ENCODE measurements around the gene TBXA2R.
A peak's percentile ranks its signal among the peaks of the same experiment; 100 is the strongest.

The TBXA2R gene

DNA sequence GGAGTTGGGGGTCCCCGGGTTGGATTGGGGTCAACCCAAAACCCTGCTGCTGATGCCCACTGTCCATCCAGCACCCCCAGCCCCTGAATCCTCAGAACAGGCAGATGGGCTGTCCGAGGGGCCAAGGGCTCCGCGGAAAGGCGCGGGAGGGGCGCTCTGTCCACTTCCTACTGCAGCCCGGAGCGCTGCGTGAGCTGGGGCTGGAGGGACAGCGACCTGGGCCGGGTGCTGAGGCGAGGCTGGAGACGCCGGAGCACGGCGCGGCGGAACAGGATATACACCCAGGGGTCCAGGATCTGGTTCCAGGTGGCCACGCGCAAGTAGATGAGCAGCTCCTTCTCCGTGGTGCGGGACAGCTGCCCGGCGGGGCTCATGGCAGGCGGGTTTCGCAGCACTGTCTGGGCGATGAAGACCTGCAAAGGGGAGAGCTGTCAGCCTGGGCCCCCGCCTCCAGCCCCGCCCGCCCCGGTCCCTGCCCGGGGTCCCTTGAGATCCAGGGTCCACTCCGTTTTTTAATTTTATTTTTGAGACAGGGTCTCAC lies 11.1 kb downstream of the TBXA2R start:
- Histone ChIP-seq H3K27me3 (ENCODE audit: control insufficient read depth in 5 of 5, insufficient read depth in 4 of 5, low read length in 5 of 5) (no peaks in the 10 kb centered on the region), H3K4me1 (ENCODE audit: control insufficient read depth in 5 of 5, insufficient read depth in 5 of 5, low read length in 5 of 5) (no peaks in the 10 kb centered on the region), H3K36me3 (ENCODE audit: control insufficient read depth in 5 of 5, insufficient read depth in 5 of 5, low read length in 5 of 5) (peaks cover 0 to 9% (median 0%) of the 10 kb centered on the region in 5 donors), H3K4me3 (ENCODE audit: low read depth in 1 of 5, low read length in 5 of 5) (no peak overlapping the region), H3K9me3 (ENCODE audit: control insufficient read depth in 5 of 5, low read length in 5 of 5) (no peaks in the 10 kb centered on the region), H3K9ac (ENCODE audit: low read length in 5 of 5) (no peak overlapping the region), H3K27ac (ENCODE audit: low read depth, low read length) (no peak overlapping the region)

DNA sequence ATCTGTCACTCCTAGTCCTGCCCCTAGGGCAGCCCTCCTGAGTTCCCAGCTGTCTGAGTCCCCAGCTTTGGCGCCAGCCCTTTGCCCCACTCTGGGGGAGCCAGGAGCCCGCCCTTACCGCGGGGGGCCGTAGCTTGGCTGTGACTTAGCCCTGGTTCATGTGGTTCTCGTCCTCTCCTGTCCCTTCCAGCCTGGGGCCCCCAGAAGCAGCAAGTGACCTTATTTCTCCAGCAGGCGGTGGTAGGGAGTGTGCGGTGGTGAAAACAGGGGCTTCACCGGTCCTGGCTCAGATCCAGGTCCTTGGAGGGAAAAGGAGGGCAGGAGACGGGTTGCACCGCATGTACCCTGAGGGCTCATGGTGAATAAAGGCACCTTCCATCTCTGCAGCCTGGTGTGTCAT lies 13.5 kb downstream of the TBXA2R start:
- Histone ChIP-seq H3K36me3 (ENCODE audit: control insufficient read depth in 5 of 5, insufficient read depth in 5 of 5, low read length in 5 of 5) (no peaks in the 10 kb centered on the region), H3K4me3 (ENCODE audit: low read depth in 1 of 5, low read length in 5 of 5) (no peak overlapping the region), H3K9ac (ENCODE audit: low read length in 5 of 5) (no peak overlapping the region), H3K9me3 (ENCODE audit: control insufficient read depth in 5 of 5, low read length in 5 of 5) (no peaks in the 10 kb centered on the region), H3K4me1 (ENCODE audit: control insufficient read depth in 5 of 5, insufficient read depth in 5 of 5, low read length in 5 of 5) (no peaks in the 10 kb centered on the region), H3K27ac (ENCODE audit: low read depth, low read length) (no peak overlapping the region), H3K27me3 (ENCODE audit: control insufficient read depth in 5 of 5, insufficient read depth in 4 of 5, low read length in 5 of 5) (no peaks in the 10 kb centered on the region)

DNA sequence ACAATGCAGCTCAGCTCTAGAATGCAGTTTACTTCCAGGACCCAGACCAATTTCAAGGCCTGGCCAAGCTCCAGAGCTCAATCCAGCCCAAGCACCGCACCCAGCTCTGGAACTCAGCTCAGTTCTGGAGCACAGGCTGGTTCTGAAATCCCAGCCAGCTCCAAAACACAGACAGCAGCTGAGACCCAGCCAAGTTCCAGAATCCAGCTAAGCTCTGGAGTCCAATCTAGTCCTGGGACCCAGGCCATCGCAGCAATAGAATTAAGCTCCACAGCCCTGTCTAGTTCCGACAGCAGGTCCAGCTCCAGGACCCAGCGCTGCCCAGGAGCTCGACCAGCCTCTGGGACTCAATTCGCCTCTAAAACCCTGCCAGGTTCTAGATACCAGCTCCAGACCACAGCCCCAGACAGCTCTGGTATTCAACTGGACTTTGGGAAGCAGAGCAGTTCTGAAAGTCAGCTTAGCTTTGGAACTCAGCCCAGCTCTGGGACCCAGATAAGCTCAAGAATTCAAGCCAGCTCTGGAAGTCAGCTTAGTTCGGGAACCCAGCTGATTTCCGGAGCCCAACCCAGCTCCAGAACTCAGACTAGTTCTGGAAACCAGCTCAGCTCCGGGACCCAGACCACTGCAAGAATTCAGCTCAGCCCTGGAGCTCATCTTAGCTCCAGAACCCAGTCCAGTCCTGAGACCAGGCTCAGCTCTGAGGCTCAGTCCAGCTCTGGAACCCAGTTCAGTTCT lies 14.6 kb downstream of the TBXA2R start:
- Histone ChIP-seq H3K9me3 (ENCODE audit: control insufficient read depth in 5 of 5, low read length in 5 of 5) (no peaks in the 10 kb centered on the region), H3K36me3 (ENCODE audit: control insufficient read depth in 5 of 5, insufficient read depth in 5 of 5, low read length in 5 of 5) (no peaks in the 10 kb centered on the region), H3K4me3 (ENCODE audit: low read depth in 1 of 5, low read length in 5 of 5) (no peak overlapping the region), H3K9ac (ENCODE audit: low read length in 5 of 5) (no peak overlapping the region), H3K27ac (ENCODE audit: low read depth, low read length) (no peak overlapping the region), H3K27me3 (ENCODE audit: control insufficient read depth in 5 of 5, insufficient read depth in 4 of 5, low read length in 5 of 5) (no peaks in the 10 kb centered on the region), H3K4me1 (ENCODE audit: control insufficient read depth in 5 of 5, insufficient read depth in 5 of 5, low read length in 5 of 5) (no peaks in the 10 kb centered on the region)

DNA sequence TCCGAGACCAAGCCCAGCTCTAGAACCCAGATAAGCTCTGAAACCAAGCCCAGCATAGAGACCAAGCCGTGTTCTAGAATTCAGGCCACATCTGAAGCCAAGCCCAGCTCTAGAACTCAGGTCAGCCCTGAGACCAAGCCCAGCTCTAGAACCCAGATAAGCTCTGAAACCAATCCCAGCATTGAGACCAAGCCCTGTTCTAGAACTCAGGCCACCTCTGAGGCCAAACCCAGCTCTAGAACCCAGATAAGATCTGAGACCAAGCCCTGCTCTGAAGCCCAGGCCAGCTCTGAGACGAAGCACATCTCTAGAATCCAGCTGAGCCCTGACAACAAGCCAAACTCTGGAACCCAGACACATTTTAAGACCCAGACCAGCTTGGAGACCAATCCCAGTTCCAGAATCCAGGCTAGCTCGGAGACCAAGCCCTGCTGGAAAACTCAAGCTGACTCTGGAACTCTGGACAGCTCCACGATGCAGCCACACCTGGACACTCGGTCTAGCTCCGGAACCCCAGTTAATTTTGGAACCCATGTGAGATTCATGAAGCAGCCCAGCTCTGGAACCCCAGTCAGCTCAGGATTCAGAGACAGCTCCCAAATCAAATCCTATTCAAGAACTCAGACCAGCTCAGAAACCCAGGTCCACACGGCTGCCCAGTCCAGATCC lies 15.6 kb downstream of the TBXA2R start:
- Histone ChIP-seq H3K27me3 (ENCODE audit: control insufficient read depth in 5 of 5, insufficient read depth in 4 of 5, low read length in 5 of 5) (peaks cover 1 to 7% (median 3%) of the 10 kb centered on the region in 5 donors), H3K4me1 (ENCODE audit: control insufficient read depth in 5 of 5, insufficient read depth in 5 of 5, low read length in 5 of 5) (peaks cover 0 to 9% (median 0%) of the 10 kb centered on the region in 5 donors), H3K27ac (ENCODE audit: low read depth, low read length) (no peak overlapping the region), H3K9ac (ENCODE audit: low read length in 5 of 5) (no peak overlapping the region), H3K36me3 (ENCODE audit: control insufficient read depth in 5 of 5, insufficient read depth in 5 of 5, low read length in 5 of 5) (no peaks in the 10 kb centered on the region), H3K9me3 (ENCODE audit: control insufficient read depth in 5 of 5, low read length in 5 of 5) (no peaks in the 10 kb centered on the region), H3K4me3 (ENCODE audit: low read depth in 1 of 5, low read length in 5 of 5) (no peak overlapping the region)

DNA sequence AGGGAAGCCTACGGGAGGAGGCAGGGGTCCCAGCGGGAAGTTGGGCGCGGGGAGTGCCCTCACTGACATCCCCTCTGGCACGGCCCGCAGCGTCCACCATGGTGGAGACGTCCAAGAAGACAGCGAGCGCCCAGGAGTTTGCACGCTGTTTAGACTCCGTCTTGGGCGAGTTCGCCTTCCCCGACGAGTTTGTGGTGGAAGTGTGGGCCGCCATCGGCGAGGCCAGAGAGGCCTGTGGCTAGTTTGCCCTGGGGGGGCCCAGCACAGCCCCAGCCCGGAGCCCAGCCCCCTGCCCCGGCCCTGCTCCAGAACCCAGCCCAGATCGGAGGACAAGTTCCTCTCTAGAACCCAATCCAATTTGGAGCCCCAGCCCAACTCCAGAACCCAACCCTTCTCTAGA lies 16.7 kb downstream of the TBXA2R start:
- peaks cover 0 to 17% (median 7%) of the 10 kb centered on the region in 5 donors for H3K4me1 ChIP-seq (ENCODE audit: control insufficient read depth in 5 of 5, insufficient read depth in 5 of 5, low read length in 5 of 5)
- no peak overlapping the region for H3K27ac ChIP-seq (ENCODE audit: low read depth, low read length)
- no peaks in the 10 kb centered on the region for H3K36me3 ChIP-seq (ENCODE audit: control insufficient read depth in 5 of 5, insufficient read depth in 5 of 5, low read length in 5 of 5)
- H3K9ac ChIP-seq (ENCODE audit: low read length in 5 of 5), result no peak overlapping the region
- no peak overlapping the region for H3K4me3 ChIP-seq (ENCODE audit: low read depth in 1 of 5, low read length in 5 of 5)
- peaks cover 5 to 12% (median 11%) of the 10 kb centered on the region in 5 donors for H3K27me3 ChIP-seq (ENCODE audit: control insufficient read depth in 5 of 5, insufficient read depth in 4 of 5, low read length in 5 of 5)
- no peaks in the 10 kb centered on the region for H3K9me3 ChIP-seq (ENCODE audit: control insufficient read depth in 5 of 5, low read length in 5 of 5)

DNA sequence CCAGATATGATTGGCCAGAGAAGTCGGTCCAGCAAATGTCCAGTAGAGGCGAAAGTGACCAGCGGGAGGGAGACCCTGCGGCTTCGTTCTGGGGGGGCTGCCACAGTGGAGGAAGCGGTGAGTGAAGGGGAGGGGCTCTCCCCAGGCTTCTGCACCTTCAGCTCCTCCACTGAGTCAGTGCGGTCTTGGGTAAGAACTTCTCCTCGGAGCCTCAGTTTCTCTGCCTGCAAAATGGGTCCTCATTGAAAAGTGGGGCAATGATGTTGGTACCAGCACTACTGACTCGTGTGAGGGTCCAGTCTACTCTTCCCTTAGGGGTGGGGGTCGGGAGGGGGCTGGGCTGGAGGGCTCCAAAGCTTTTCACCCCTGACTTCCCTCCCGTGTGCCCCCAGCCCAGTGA lies 17.2 kb downstream of the TBXA2R start:
- Histone ChIP-seq H3K9me3 (ENCODE audit: control insufficient read depth in 5 of 5, low read length in 5 of 5) (no peaks in the 10 kb centered on the region), H3K27me3 (ENCODE audit: control insufficient read depth in 5 of 5, insufficient read depth in 4 of 5, low read length in 5 of 5) (peaks cover 5 to 12% (median 11%) of the 10 kb centered on the region in 5 donors), H3K36me3 (ENCODE audit: control insufficient read depth in 5 of 5, insufficient read depth in 5 of 5, low read length in 5 of 5) (no peaks in the 10 kb centered on the region), H3K4me1 (ENCODE audit: control insufficient read depth in 5 of 5, insufficient read depth in 5 of 5, low read length in 5 of 5) (peaks cover 0 to 17% (median 7%) of the 10 kb centered on the region in 5 donors), H3K9ac (ENCODE audit: low read length in 5 of 5) (no peak overlapping the region), H3K27ac (ENCODE audit: low read depth, low read length) (no peak overlapping the region), H3K4me3 (ENCODE audit: low read depth in 1 of 5, low read length in 5 of 5) (no peak overlapping the region)

DNA sequence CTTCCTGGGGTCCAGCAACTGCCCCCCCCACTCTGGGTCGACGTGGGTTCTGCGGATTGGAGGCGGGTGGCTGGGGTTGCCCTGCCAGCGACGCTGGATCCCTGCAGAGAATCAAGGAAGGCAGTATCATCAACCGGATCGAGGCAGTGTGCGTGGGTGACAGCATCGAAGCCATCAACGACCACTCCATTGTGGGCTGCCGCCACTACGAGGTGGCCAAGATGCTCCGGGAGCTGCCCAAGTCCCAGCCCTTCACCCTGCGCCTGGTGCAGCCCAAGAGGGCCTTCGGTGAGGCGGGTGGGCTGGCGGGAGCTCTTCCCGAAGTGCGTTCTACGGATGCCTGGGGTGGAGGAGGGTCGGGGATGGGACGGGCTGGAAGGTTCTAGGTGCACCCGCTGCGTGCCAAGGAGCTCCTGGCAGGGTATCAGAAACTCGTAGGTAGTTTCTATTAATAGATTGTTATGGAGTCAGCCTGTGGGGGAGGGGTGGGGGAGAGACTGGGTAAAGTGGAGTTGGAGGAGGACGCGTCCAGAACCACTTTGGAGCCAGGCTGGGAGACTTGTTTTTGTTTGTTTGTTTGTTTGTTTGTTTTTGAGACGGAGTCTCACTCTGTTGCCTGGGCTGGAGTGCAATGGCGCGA lies 19.8 kb downstream of the TBXA2R start:
- peaks cover 5 to 12% (median 11%) of the 10 kb centered on the region in 5 donors for H3K27me3 ChIP-seq (ENCODE audit: control insufficient read depth in 5 of 5, insufficient read depth in 4 of 5, low read length in 5 of 5)
- H3K27ac ChIP-seq (ENCODE audit: low read depth, low read length), result no peak overlapping the region
- no peak overlapping the region for H3K4me3 ChIP-seq (ENCODE audit: low read depth in 1 of 5, low read length in 5 of 5)
- no peak overlapping the region for H3K9ac ChIP-seq (ENCODE audit: low read length in 5 of 5)
- H3K4me1 ChIP-seq (ENCODE audit: control insufficient read depth in 5 of 5, insufficient read depth in 5 of 5, low read length in 5 of 5), result peaks cover 0 to 17% (median 7%) of the 10 kb centered on the region in 5 donors
- H3K9me3 ChIP-seq (ENCODE audit: control insufficient read depth in 5 of 5, low read length in 5 of 5), result no peaks in the 10 kb centered on the region
- H3K36me3 ChIP-seq (ENCODE audit: control insufficient read depth in 5 of 5, insufficient read depth in 5 of 5, low read length in 5 of 5), result no peaks in the 10 kb centered on the region

DNA sequence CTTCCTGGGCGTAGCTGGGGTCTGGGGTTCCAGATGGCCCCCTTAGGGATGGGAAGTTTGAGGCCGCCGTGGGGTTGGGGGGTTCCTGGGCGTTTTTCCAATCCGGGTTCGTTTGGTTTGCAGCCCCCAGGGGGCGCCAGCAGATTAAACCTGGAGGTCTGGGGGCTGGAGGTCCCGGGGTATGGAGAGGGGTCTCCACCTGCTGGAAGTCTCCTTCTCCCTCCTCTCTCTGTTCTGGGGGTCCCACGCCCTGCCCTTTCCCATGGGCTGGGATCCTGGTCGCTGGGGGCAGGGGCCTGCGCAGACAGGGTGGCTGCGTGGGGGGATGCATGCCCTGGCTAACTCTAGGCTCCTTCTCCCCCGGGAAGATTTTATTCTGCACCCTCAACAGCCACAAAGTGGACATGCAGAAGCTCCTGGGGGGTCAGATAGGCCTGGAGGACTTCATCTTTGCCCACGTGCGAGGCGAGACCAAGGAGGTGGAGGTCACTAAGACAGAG lies 20.5 kb downstream of the TBXA2R start:
- peak overlapping the region in 2 of 5 donors; percentile 68 to 77 for H3K9ac ChIP-seq (ENCODE audit: low read length in 5 of 5)
- H3K27me3 ChIP-seq (ENCODE audit: control insufficient read depth in 5 of 5, insufficient read depth in 4 of 5, low read length in 5 of 5), result peaks cover 5 to 12% (median 11%) of the 10 kb centered on the region in 5 donors
- peak overlapping the region in 3 of 5 donors; percentile 51 to 68 (median 61) for H3K4me3 ChIP-seq (ENCODE audit: low read depth in 1 of 5, low read length in 5 of 5)
- H3K9me3 ChIP-seq (ENCODE audit: control insufficient read depth in 5 of 5, low read length in 5 of 5), result no peaks in the 10 kb centered on the region
- no peak overlapping the region for H3K27ac ChIP-seq (ENCODE audit: low read depth, low read length)
- no peaks in the 10 kb centered on the region for H3K36me3 ChIP-seq (ENCODE audit: control insufficient read depth in 5 of 5, insufficient read depth in 5 of 5, low read length in 5 of 5)
- H3K4me1 ChIP-seq (ENCODE audit: control insufficient read depth in 5 of 5, insufficient read depth in 5 of 5, low read length in 5 of 5), result peaks cover 0 to 17% (median 7%) of the 10 kb centered on the region in 5 donors

DNA sequence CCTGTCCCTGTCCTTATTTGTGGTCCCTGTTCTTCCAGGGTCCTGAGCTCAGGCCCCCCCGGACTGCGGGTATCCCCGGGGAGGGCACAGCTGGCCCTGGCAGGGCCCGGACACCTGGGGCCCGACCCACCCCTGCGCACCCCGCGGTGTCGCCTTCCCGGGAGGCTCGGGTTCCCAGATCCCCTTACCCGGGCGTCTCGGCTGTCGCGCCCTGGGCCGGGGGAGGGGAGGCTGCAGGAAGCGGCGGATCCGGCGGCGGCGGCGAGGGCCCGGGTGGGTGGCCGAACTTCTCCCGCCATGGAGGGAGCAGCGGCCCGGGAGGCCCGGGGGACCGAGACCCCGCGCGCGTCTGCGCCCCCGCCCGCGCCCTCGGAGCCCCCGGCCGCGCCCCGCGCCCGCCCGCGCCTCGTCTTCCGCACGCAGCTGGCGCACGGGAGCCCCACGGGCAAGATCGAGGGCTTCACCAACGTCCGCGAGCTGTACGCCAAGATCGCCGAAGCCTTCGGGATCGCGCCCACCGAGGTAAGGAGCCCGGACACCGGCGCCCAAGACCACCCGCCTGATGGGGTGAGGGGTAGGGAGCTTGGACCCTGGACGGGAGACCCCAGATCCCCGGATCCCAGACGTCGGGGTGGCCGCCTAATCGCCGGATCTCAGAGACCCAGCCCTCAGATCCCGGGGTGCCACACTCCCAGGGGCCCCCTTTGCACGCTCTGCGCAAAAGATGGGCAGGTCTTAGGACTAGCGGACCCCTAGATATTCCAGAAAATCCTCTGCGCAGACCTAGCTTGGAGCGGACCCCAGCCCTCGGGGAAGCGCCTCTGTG lies 21.2 kb downstream of the TBXA2R start, which contains the start of gene GIPC3:
TSS of gene GIPC3 (plus strand) at position 178 of the 826 bp plus-strand sequence. CDS start at position 298, 120 bp downstream.
- H3K4me3 ChIP-seq (ENCODE audit: low read depth in 1 of 5, low read length in 5 of 5), result peak within 1 kb of the TSS in 3 of 5 donors; percentile 51 to 68 (median 61)
- peaks cover 5 to 12% (median 11%) of the 10 kb centered on the region in 5 donors for H3K27me3 ChIP-seq (ENCODE audit: control insufficient read depth in 5 of 5, insufficient read depth in 4 of 5, low read length in 5 of 5)
- H3K36me3 ChIP-seq (ENCODE audit: control insufficient read depth in 5 of 5, insufficient read depth in 5 of 5, low read length in 5 of 5), result no peaks in the 10 kb centered on the region
- no peak within 1 kb of the TSS for H3K27ac ChIP-seq (ENCODE audit: low read depth, low read length)
- H3K9ac ChIP-seq (ENCODE audit: low read length in 5 of 5), result peak within 1 kb of the TSS in 2 of 5 donors; percentile 68 to 77
- H3K4me1 ChIP-seq (ENCODE audit: control insufficient read depth in 5 of 5, insufficient read depth in 5 of 5, low read length in 5 of 5), result peaks cover 2 to 20% (median 10%) of the 10 kb centered on the region in 5 donors
- no peaks in the 10 kb centered on the region for H3K9me3 ChIP-seq (ENCODE audit: control insufficient read depth in 5 of 5, low read length in 5 of 5)

Measured in subcutaneous abdominal adipose tissue (tissue), 5 donors.